Fibroblast of pulmonary artery (primary cell): Measurements from ENCODE around the gene PYGM.

Experiments
- DNase-seq: peaks from one replicate; pipeline ENCODE4 v3.0.0-alpha.2; 2010; ENCODE audit warnings: low read depth
- H3K4me3 ChIP-seq: replicated peaks from 2 replicates; pipeline ENCODE4 v1.5.1; 2011; ENCODE audit warnings: low read depth, mild to moderate bottlenecking, control low read depth, low read length, moderate library complexity
- CTCF ChIP-seq: IDR thresholded peaks from 2 replicates; pipeline ENCODE4 v1.5.1; 2011; ENCODE audit warnings: mild to moderate bottlenecking, control low read depth, low read length, inconsistent platforms; ENCODE audit errors: missing control alignments

PYGM gene

GRCh38 chr11:64719406-64719805 is 40.4 kb downstream of the PYGM start:
- TF ChIP-seq CTCF: no peak
- H3K4me3 ChIP-seq: no peak overlapping the region
- no peak for DNase-seq

- no peak for DNase-seq
- TF ChIP-seq CTCF: no peak
- no peak overlapping the region for H3K4me3 ChIP-seq
These were observed 41.0 kb downstream of the PYGM start for GRCh38 chr11:64718780-64719124.

GRCh38 chr11:64718084-64718779 is 41.5 kb downstream of the PYGM start:
- no peak for TF ChIP-seq CTCF
- H3K4me3 ChIP-seq: no peak overlapping the region
- no peak for DNase-seq

GRCh38 chr11:64717268-64717578 is 42.6 kb downstream of the PYGM start:
- H3K4me3 ChIP-seq: no peak overlapping the region
- DNase-seq: no peak
- TF ChIP-seq CTCF: no peak

- TF ChIP-seq CTCF: no peak
- no peak overlapping the region for H3K4me3 ChIP-seq
- no peak for DNase-seq
These were observed 43.1 kb downstream of the PYGM start for GRCh38 chr11:64716473-64717267.

GRCh38 chr11:64715756-64716472 is 43.9 kb downstream of the PYGM start:
- TF ChIP-seq CTCF: no peak
- no peak overlapping the region for H3K4me3 ChIP-seq
- DNase-seq: no peak

- no peak for TF ChIP-seq CTCF
- no peak for DNase-seq
- no peak overlapping the region for H3K4me3 ChIP-seq
These were observed 44.7 kb downstream of the PYGM start for GRCh38 chr11:64715110-64715509.
